Astrocyte (in vitro differentiated cells and primary cell): Measurements from ENCODE around the gene OLFM2. TPM values are rescaled to one million over a fixed set of nuclear protein-coding genes. Genes with fewer than 3 reads are reported as not detected.

Experiments
- DNase-seq: peaks from one replicate; pipeline ENCODE4 v3.0.0-alpha.2; 2010; ENCODE audit warnings: low read depth
- FAIRE-seq: peaks from 2 replicates; lab custom pipeline; 2011; peaks lifted over from hg19 to GRCh38; lab: Jason Lieb, UNC
- H2AFZ ChIP-seq: 2 replicates; pipeline ENCODE4 v1.6.0; 2012; ENCODE audit warnings: low read depth, low read length, inconsistent platforms
- H3K27ac ChIP-seq: 2 replicates; pipeline ENCODE4 v1.5.1; 2011; ENCODE audit warnings: low read depth, low read length, inconsistent platforms
- H3K27me3 ChIP-seq: 2 replicates; pipeline ENCODE4 v1.6.0; 2011; ENCODE audit warnings: low read length, inconsistent platforms; ENCODE audit not compliant: insufficient read depth
- H3K36me3 ChIP-seq: 2 replicates; pipeline ENCODE4 v1.5.1; 2011; ENCODE audit warnings: low read length, inconsistent platforms; ENCODE audit not compliant: insufficient read depth
- H3K4me1 ChIP-seq: 2 replicates; pipeline ENCODE4 v1.5.1; 2011; ENCODE audit warnings: low read length, inconsistent platforms; ENCODE audit not compliant: insufficient read depth
- H3K4me2 ChIP-seq: 2 replicates; pipeline ENCODE4 v1.6.0; 2012; ENCODE audit warnings: low read length, inconsistent platforms
- H3K4me3 ChIP-seq: 2 replicates; pipeline ENCODE4 v1.5.1; 2011; ENCODE audit warnings: low read depth, mild to moderate bottlenecking, low read length, inconsistent platforms; ENCODE audit not compliant: insufficient read depth
- H3K79me2 ChIP-seq: 2 replicates; pipeline ENCODE4 v1.6.0; 2012; ENCODE audit warnings: mild to moderate bottlenecking, low read length, inconsistent platforms; ENCODE audit not compliant: insufficient read depth
- H3K9ac ChIP-seq: 2 replicates; pipeline ENCODE4 v1.6.0; 2012; ENCODE audit warnings: mild to moderate bottlenecking, low read length, inconsistent platforms
- H3K9me3 ChIP-seq: 2 replicates; pipeline ENCODE4 v1.5.1; 2012; ENCODE audit warnings: low read depth, mild to moderate bottlenecking, low read length, inconsistent platforms; ENCODE audit not compliant: insufficient read depth
- H4K20me1 ChIP-seq: 2 replicates; pipeline ENCODE4 v1.6.0; 2012; ENCODE audit warnings: low read length, inconsistent platforms; ENCODE audit not compliant: insufficient read depth
- H3K27ac Mint-ChIP-seq: one replicate; pipeline ENCODE4 v1.8.0; 2021; ENCODE audit warnings: mild to moderate bottlenecking, mixed read lengths; ENCODE audit not compliant: unreplicated experiment
- H3K27me3 Mint-ChIP-seq: one replicate; pipeline ENCODE4 v1.8.0; 2021; ENCODE audit warnings: low read depth, mixed read lengths; ENCODE audit not compliant: unreplicated experiment
- H3K36me3 Mint-ChIP-seq: one replicate; pipeline ENCODE4 v1.8.0; 2021; ENCODE audit warnings: low read depth, mixed read lengths; ENCODE audit not compliant: unreplicated experiment
- H3K4me1 Mint-ChIP-seq: one replicate; pipeline ENCODE4 v1.8.0; 2021; ENCODE audit warnings: low read depth, mixed read lengths; ENCODE audit not compliant: unreplicated experiment
- H3K4me3 Mint-ChIP-seq: one replicate; pipeline ENCODE4 v1.8.0; 2021; ENCODE audit warnings: mild to moderate bottlenecking, moderate library complexity, mixed read lengths; ENCODE audit not compliant: unreplicated experiment
- H3K9me3 Mint-ChIP-seq: one replicate; pipeline ENCODE4 v1.8.0; 2021; ENCODE audit warnings: mild to moderate bottlenecking, mixed read lengths; ENCODE audit not compliant: unreplicated experiment
- CTCF ChIP-seq: IDR thresholded peaks from 2 replicates; pipeline ENCODE4 v1.5.1; 2011; ENCODE audit warnings: low read depth, mild to moderate bottlenecking, inconsistent platforms, low read length, moderate library complexity; ENCODE audit not compliant: insufficient read depth
- EZH2 ChIP-seq: IDR thresholded peaks from 2 replicates; pipeline ENCODE4 v1.6.1; 2012; ENCODE audit warnings: mild to moderate bottlenecking, low read length, inconsistent platforms; ENCODE audit not compliant: insufficient read depth
- total RNA-seq: library from RNA; stranded (reverse); gene quantifications from 2 replicates; pipeline ENCODE4 v1.2.1, GENCODE V29; 2021

Gene OLFM2
- total RNA-seq, 1 donor from 2014 or later = 71.3 TPM

GRCh38 chr19:9934132-9934950 is 2.0 kb downstream of the OLFM2 start:
- H3K27me3 Mint-ChIP-seq = peaks cover 18% of the 10 kb centered on the region
- Histone ChIP-seq H3K9me3 (no peaks in the 10 kb centered on the region), H3K4me1 (peaks cover 16% of the 10 kb centered on the region), H3K27ac (no peak overlapping the region), H3K4me2 (no peak overlapping the region), H3K79me2 (no peaks in the 10 kb centered on the region), H3K9ac (no peak overlapping the region), H3K36me3 (no peaks in the 10 kb centered on the region), H3K4me3 (no peak overlapping the region), H4K20me1 (no peaks in the 10 kb centered on the region), H2AFZ (no peak overlapping the region), H3K27me3 (peaks cover 20% of the 10 kb centered on the region)
- H3K27ac Mint-ChIP-seq = peak overlapping the region; percentile 47
- FAIRE-seq (no peak), DNase-seq (no peak)
- peaks cover 3% of the 10 kb centered on the region for H3K4me1 Mint-ChIP-seq
- peaks cover 1% of the 10 kb centered on the region for H3K36me3 Mint-ChIP-seq
- TF ChIP-seq CTCF (peak; percentile 73), EZH2 (no peak)
- peak overlapping the region; percentile 86 for H3K4me3 Mint-ChIP-seq
- no peaks in the 10 kb centered on the region for H3K9me3 Mint-ChIP-seq

- H3K4me3 Mint-ChIP-seq = no peak overlapping the region
- H3K27me3 Mint-ChIP-seq = peaks cover 15% of the 10 kb centered on the region
- H3K4me3 ChIP-seq = no peak overlapping the region
- peak overlapping the region; percentile 58 for H3K27ac Mint-ChIP-seq
- no peak overlapping the region for H3K27ac ChIP-seq
- DNase-seq = no peak
- H3K9ac ChIP-seq = no peak overlapping the region
- peaks cover 3% of the 10 kb centered on the region for H3K4me1 Mint-ChIP-seq
- H3K79me2 ChIP-seq = no peaks in the 10 kb centered on the region
- no peak for TF ChIP-seq CTCF
- TF ChIP-seq EZH2 = no peak
- no peak overlapping the region for H3K4me2 ChIP-seq
- H2AFZ ChIP-seq = no peak overlapping the region
- peaks cover 16% of the 10 kb centered on the region for H3K4me1 ChIP-seq
- H3K36me3 Mint-ChIP-seq = peaks cover 3% of the 10 kb centered on the region
- no peaks in the 10 kb centered on the region for H3K9me3 Mint-ChIP-seq
- H3K9me3 ChIP-seq = no peaks in the 10 kb centered on the region
- peaks cover 20% of the 10 kb centered on the region for H3K27me3 ChIP-seq
- no peak for FAIRE-seq
- H3K36me3 ChIP-seq = no peaks in the 10 kb centered on the region
- H4K20me1 ChIP-seq = no peaks in the 10 kb centered on the region
Observed at GRCh38 chr19:9932835-9933234, 3.5 kb downstream of the OLFM2 start.

GRCh38 chr19:9931629-9932028 is 4.7 kb downstream of the OLFM2 start:
- peaks cover 8% of the 10 kb centered on the region for H3K27me3 Mint-ChIP-seq
- H3K9ac ChIP-seq = no peak overlapping the region
- no peak overlapping the region for H3K4me3 ChIP-seq
- H3K27ac Mint-ChIP-seq = no peak overlapping the region
- H3K4me1 ChIP-seq = peaks cover 16% of the 10 kb centered on the region
- no peak overlapping the region for H3K4me3 Mint-ChIP-seq
- FAIRE-seq (no peak), DNase-seq (no peak)
- TF ChIP-seq CTCF = no peak
- no peak for TF ChIP-seq EZH2
- no peaks in the 10 kb centered on the region for H3K79me2 ChIP-seq
- no peaks in the 10 kb centered on the region for H3K9me3 Mint-ChIP-seq
- H3K4me2 ChIP-seq = no peak overlapping the region
- H3K9me3 ChIP-seq = no peaks in the 10 kb centered on the region
- H3K27me3 ChIP-seq = peaks cover 15% of the 10 kb centered on the region
- peaks cover 3% of the 10 kb centered on the region for H3K4me1 Mint-ChIP-seq
- H3K36me3 ChIP-seq = no peaks in the 10 kb centered on the region
- H2AFZ ChIP-seq = no peak overlapping the region
- peaks cover 5% of the 10 kb centered on the region for H3K36me3 Mint-ChIP-seq
- H4K20me1 ChIP-seq = no peaks in the 10 kb centered on the region
- H3K27ac ChIP-seq = no peak overlapping the region
